SHP77 treated with DMSO at 0.1 percent for 48 hours (cell line): ENCODE measurements around the gene NDUFS6.

Experiments used
- DNase-seq: peaks from one replicate; lab custom pipeline; 2025; lab: John Stamatoyannopoulos, UW

The NDUFS6 gene

GRCh38 chr5:1801222-1801966, at the start of gene NDUFS6:
NDUFS6 (plus strand) TSS chr5:1801407; CDS start chr5:1801418, 11 bp downstream.
- DNase-seq = peak; percentile 73

GRCh38 chr5:1751864-1752822, 49.1 kb upstream of the NDUFS6 start:
- no peak for DNase-seq

DNA sequence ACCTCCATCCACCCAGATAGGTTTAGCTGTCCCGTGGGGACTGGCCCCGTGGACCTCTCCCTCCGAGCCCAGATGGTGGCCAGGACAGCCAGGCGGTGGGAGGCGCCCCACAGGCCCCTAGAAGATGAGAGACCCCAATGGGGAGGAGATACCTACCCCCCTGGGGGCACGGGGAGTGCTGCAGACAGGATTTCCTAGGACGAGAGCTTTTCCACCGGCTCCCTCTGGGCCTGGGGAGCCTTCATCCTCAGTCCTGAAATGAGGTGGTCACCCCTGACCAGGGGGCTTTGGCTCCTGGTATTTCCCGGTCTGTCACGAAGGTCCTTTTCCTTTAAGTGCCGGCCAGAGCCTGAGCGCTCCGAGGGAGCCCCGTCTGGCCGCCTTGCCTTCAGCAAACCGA, 48.3 kb upstream of the NDUFS6 start:
- DNase-seq = no peak

DNA sequence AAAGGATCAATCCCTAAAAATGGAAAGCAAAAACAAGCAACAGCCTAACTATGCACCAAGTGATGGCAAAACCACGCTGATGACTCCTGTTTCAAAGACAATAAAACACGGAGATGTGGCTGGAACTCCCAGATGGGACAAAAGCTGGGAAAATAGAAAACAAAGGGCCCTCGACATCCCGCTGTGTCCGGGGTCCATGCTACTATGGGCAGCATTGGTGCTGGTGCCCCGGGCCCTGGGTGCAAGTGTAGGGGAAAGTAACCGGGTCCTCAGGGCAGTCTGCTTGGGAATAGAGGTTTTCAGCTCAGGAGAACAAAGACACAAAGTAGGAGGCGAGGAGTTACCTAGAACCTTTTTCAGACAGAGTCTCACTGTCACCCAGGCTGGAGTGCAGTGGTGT, 47.7 kb upstream of the NDUFS6 start:
- DNase-seq = no peak

DNA sequence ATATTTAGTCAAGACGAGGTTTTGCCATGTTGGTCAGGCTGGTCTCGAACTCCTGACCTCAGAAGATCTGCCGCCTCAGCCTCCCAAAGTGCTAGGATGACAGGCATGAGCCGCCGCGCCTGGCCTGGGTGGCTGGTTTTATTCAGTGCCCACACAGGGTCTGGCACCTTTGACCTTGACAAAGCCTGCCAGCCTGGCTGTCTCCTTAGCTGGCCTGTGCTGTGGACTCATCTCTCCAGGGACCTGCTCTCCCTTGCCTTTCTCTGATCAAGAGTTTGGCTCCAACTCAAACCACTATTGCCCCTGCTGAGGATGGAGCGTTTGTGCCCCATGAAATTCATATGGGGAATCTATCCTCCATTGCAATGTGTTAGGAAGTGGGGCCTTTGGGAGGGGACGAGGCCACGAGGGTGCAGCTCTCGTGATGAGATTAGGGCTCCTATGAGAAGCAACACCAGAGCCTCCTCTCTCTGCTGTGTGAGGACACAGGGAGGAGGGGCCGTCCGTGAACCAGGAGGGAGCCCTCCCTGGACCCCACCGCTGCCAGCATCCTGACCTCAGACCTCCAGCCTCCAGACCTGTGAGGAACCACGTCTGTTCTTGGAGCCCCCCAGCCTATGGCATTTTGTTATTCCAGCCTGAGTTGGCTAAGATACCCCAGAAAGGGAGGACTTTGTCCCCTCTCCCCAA, 46.5 kb upstream of the NDUFS6 start:
- no peak for DNase-seq

DNA sequence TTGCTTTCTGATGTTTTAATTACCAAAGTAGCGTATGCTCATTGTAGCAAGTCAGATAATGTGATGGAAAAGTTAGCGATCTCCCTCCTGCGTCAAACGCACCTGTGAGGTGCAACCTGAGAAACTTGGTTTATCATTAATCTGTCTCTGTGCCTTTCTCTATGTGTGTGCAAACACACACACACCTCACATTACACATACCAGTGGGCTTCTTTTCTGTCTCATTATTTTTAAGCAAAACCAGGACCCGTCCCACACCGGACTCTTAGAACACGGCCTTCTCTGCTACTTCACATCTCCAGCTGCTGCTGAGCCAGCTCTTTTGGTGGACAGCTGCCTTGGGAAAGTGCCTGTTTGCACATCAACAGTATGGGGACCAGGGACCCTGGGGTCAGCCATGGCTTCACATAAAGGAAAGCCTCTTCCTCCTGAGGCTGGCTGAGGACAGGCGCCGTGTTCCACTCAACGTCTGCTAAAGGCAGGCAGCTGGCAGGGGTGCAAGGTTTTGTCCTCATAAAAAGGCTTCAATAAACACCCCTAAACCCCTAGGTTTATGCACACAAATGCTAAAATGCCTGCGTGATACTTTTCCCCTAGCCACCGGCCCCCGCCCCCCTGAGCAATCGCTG, 45.8 kb upstream of the NDUFS6 start:
- DNase-seq = no peak

DNA sequence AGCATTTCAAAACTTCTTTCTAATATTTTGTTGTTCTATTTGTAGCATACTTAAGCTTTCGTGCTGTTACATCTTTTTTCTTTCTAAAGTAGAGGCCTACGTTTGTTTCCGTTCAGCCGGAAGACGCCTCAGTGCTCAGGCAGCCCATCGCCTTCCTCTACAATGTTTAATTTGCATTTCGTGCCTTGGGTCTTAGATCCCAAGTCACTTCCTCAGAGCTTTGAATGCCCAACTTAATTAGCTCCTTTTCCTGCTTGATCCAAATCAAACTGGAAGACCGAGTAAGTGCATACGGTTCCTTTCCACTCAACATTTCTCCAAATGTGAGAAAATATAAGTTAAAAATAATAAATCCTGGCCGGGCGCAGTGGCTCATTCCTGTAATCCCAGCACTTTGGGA, 44.7 kb upstream of the NDUFS6 start:
- DNase-seq = no peak

GRCh38 chr5:1757511-1757910, 43.7 kb upstream of the NDUFS6 start:
- no peak for DNase-seq

DNA sequence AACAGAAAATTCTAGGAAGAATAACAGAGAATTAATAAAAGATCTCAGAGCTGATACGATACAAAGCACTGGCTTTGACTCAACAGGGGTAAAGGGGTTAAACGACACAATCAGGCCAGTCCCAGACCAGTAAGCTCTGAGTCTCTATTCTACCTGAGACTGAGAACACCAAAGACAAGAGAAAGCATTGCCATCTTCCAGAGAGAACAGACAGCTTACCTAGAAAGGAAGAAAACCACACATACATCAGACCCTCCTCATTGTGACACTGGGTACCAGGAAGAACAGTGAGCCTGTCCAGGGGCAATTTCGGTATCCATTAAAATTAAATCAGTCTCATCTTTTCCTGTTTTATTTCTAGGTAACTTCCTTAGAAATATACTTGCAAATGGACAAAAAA, 42.6 kb upstream of the NDUFS6 start:
- DNase-seq = no peak

DNA sequence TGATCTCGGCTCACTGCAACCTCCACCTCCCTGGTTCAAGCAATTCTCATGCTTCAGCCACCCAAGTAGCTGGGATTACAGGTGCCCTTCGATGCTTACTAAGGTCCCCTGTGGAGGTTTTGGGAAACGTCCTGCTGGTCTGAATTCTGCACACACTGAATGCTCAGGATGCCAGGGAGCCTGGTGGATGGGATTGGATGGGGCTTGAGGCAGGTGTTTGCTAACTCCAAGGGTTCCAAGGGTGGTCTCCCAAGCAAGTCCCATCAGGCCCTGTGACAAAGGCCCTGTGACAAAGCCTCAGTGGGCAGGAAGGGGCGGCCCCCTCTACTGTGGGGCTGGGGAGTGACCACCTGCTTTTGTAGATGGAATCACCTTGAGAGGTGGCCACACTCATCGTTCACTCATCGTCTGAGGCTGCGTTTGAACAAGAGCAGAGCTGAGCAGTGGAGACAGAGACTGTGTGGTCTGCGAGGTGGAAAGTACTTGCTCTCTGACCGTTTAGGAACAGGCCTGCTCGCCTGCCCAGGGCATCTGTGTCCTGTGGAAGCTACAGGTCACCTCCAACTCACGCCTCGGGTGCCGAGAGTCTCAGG, 41.7 kb upstream of the NDUFS6 start:
- no peak for DNase-seq

DNA sequence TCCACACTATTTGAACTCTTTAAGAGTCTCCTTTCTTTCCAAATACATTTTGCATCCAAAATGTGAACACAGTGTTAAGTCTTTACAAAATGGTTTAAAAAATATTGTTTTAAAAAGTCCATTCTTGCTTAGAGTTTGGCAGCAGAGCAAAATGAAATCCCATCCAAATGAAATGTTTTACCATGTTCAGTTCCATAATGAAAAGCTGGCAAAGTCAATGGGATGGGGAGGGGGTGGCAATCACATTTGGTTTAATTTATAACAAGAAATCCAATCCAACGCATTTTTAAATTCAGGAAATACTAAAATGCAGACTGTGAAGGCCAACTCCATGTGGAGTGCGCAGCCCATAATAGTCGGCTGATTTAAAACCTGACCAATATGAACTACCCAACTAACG, 41.0 kb upstream of the NDUFS6 start:
- DNase-seq = no peak

GRCh38 chr5:1760656-1761452, 40.4 kb upstream of the NDUFS6 start:
- DNase-seq = no peak

- DNase-seq = no peak
Observed at GRCh38 chr5:1761453-1761755, 39.8 kb upstream of the NDUFS6 start.

DNA sequence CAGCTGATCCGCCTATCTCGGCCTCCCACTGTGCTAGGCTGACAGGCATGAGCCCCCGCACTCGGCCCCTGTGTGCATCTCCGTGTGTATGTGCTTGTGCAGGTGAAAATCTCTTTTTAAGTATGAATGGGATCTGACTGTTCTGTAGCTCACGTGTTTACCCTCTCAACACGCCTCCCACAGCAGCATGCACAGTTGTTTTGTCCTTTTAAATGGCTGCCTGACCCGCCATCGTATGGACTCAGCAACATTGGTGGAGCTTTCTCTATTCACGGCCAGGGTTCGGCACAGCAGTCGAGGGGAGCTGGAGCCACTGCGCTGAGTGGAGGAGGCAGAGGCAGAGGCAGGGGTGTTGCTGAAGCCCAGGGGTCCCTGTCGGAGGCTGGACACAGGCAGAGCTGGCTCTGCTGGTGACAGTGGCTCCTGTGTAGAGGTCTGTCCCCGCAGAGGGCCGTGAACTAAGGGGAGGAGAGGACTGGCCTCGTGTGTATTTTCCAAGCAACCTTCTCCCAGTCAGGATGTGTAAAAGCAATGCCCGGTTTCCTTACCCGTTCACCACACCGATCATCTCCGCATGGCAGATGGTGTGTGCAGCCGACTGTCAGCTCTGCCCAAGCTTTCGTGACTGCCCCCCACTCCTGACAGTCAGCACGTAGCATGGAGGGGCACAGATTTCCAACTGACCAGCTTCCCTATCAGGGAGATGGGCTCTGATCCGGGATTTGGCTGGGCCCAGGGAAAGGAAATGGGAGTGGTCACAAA, 38.9 kb upstream of the NDUFS6 start:
- DNase-seq = no peak

DNA sequence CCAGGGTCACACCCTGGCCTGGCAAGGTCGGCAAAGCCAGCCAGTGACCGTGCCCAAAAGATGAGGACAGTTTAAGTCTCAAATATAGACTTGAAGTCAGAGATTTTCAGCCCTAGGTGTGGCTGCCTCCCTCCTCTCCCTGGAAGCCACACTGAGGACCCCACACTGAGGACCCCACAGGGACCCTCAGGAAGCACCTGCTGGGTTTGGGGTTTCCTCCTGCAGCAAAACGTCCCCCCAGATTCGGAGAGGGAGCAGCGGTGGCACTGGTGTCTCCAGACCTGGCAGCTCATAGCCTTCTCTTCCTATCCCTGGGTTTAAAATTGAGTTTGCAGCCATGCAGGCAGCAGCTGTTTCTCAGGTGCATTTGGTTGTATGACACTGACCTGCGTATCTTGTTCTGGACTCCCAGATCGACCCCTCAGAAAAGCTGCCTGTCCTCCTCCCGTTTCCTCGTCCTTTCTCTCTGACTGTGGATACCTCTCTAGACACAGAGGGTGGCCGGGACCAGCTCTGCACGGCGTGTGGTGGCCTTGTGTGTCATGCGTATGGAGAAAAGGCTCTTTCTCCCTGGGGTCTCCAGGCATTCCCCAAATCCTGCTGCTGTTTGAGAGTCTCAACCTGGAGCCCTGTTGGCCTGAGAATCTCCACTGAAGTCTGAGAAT, 38.2 kb upstream of the NDUFS6 start:
- DNase-seq = no peak

- peak; percentile 3 for DNase-seq
Observed at GRCh38 chr5:1763548-1763911, 37.7 kb upstream of the NDUFS6 start.

DNA sequence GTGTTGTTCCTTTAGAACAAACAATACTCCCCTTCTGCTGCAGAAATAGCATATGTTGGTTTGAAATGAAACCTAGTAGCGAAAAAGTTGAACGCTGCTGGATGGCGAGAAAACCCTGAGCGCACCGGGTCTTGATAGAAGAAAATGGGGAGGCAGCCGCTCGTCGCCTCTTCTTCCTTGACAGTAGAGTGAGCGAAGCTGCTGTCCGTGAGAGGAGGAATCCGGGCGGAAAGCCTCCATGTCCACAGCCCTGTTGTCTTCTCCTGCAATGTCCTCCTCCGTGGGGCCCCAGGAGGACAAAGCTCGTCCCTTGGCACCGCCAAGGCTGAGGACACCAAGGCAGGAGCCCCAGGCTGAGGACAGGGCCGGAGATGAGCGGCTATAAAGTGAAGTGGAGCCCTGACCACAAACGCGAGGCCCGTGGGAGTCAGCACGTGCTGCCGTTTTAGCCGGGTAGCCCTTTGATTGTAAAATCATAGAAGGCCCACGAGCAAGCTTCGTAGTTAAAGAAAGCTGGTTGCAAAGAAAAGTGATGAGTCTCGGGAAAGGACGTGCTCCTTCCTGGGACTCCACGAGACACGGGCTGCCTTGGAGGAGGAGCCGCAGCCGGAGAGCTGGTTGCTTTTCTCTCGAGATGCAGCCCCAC, 37.1 kb upstream of the NDUFS6 start:
- DNase-seq = no peak

DNA sequence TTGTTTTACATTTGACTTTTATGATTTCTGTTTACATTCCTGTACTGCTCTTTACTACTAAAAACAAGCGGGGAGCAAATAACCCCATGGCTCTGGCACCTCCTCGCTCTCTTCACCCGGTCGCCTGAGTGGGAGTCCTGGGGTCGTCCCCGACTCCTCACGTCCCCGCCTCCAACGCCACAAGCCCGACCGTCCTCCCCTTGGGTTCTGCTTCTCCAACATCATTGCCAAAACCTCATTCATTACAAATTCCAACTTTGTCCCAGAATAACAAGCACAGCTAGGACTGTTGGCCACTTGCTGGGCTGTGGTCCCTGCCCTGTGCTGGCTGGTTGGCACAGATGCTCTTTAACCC, 36.6 kb upstream of the NDUFS6 start:
- no peak for DNase-seq

DNA sequence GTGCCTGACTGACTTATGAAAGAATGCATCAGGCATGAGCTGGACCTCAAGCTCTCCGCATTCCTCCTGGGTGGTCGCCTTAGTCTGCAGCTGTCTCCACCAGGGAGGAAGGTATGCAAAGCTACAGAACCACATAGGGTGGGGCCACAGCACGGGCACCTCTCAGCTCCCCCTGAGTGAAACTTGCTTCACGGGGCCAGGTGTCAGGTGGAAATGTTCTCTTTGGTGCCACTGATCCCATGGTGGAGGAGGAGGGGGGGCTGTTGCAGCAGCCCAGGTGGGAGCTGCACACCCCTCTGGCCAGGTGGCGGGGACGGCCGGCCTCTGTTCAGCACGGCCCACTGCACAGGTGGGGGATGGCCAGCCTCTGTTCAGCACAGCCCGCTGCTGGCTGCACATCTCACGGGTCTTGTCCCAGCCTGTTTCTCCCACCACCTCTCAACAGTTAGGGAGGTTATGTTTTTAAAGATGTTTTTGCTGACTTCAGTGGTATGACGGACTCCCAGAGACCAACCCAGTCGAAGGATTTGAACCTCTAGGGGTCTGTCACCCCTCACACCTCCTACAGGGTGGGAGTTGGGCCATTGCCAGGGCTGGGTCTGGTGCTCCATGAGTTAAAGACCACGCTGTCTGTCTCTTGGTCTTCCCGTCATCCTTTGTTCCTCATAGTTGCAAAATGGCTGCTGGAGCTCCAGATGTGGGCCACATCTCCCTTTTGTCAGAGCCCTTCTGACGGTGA, 35.9 kb upstream of the NDUFS6 start:
- DNase-seq = no peak
